ENCODE measurements around the gene SETD6.

The SETD6 gene

GRCh38 chr16:58499092-58499511 lies 16.2 kb upstream of the SETD6 start:
- CTCF ChIA-PET = interaction anchor here (1.2 to 1.3 kb wide), 2 partner anchors 12 to 257 kb away, joined by 3 to 6 read pairs; no protein-coding TSS in a partner anchor
- Mint-ChIP-seq H3K9me3 (no peaks in the 10 kb centered on the region), H3K27ac (no peak overlapping the region), H3K36me3 (no peaks in the 10 kb centered on the region), H3K4me3 (no peak overlapping the region), H3K4me1 (peaks cover 21% of the 10 kb centered on the region), H3K27me3 (peaks cover 63% of the 10 kb centered on the region)
- DNase-seq = no peak

- Mint-ChIP-seq H3K27ac (no peak within 1 kb of the TSS), H3K9me3 (no peaks in the 10 kb centered on the region), H3K36me3 (no peaks in the 10 kb centered on the region), H3K4me1 (peaks cover 21% of the 10 kb centered on the region), H3K4me3 (peak within 1 kb of the TSS; percentile 67), H3K27me3 (peaks cover 61% of the 10 kb centered on the region)
- CTCF ChIA-PET = interaction anchor here (1.0 to 1.7 kb wide), 4 partner anchors 13 to 256 kb away, joined by 3 to 6 read pairs (median 4); no protein-coding TSS in a partner anchor
- DNase-seq = peak; percentile 58
Measured at GRCh38 chr16:58499615-58500351, 15.5 kb upstream of the SETD6 start, which contains the start of gene NDRG4. Gene NDRG4 (plus strand): TSS chr16:58500143. CDS start chr16:58500249, 106 bp downstream.

- DNase-seq = no peak
- H3K4me1 Mint-ChIP-seq = peaks cover 13% of the 10 kb centered on the region
- H3K27me3 Mint-ChIP-seq = peaks cover 54% of the 10 kb centered on the region
- CTCF ChIA-PET = interaction anchor here (1.0 to 1.7 kb wide), 3 partner anchors 14 to 180 kb away, joined by 3 to 6 read pairs (median 6); no protein-coding TSS in a partner anchor
- H3K9me3 Mint-ChIP-seq = no peaks in the 10 kb centered on the region
- H3K4me3 Mint-ChIP-seq = peak overlapping the region; percentile 67
- H3K27ac Mint-ChIP-seq = no peak overlapping the region
- no peaks in the 10 kb centered on the region for H3K36me3 Mint-ChIP-seq
Measured at GRCh38 chr16:58500430-58501241, 14.7 kb upstream of the SETD6 start.

GRCh38 chr16:58501242-58502131 lies 13.8 kb upstream of the SETD6 start:
- H3K9me3 Mint-ChIP-seq = no peaks in the 10 kb centered on the region
- CTCF ChIA-PET = interaction anchor here (1.7 kb wide), 1 partner anchor 165 kb away, joined by 6 read pairs; no protein-coding TSS in a partner anchor
- H3K4me1 Mint-ChIP-seq = peaks cover 12% of the 10 kb centered on the region
- peaks cover 54% of the 10 kb centered on the region for H3K27me3 Mint-ChIP-seq
- peak; percentile 72 for DNase-seq
- no peak overlapping the region for H3K27ac Mint-ChIP-seq
- peak overlapping the region; percentile 67 for H3K4me3 Mint-ChIP-seq
- H3K36me3 Mint-ChIP-seq = no peaks in the 10 kb centered on the region

GRCh38 chr16:58502217-58502921 lies 12.9 kb upstream of the SETD6 start:
- CTCF ChIA-PET = no interaction called here
- H3K9me3 Mint-ChIP-seq = no peaks in the 10 kb centered on the region
- peaks cover 12% of the 10 kb centered on the region for H3K4me1 Mint-ChIP-seq
- H3K36me3 Mint-ChIP-seq = no peaks in the 10 kb centered on the region
- no peak overlapping the region for H3K4me3 Mint-ChIP-seq
- DNase-seq = no peak
- no peak overlapping the region for H3K27ac Mint-ChIP-seq
- peaks cover 56% of the 10 kb centered on the region for H3K27me3 Mint-ChIP-seq

GRCh38 chr16:58503166-58503862 lies 12.0 kb upstream of the SETD6 start:
- Mint-ChIP-seq H3K4me3 (no peak overlapping the region), H3K27ac (no peak overlapping the region), H3K36me3 (no peaks in the 10 kb centered on the region), H3K4me1 (peaks cover 12% of the 10 kb centered on the region), H3K27me3 (peaks cover 48% of the 10 kb centered on the region), H3K9me3 (no peaks in the 10 kb centered on the region)
- DNase-seq = no peak
- CTCF ChIA-PET = no interaction called here

GRCh38 chr16:58503863-58504688 lies 11.2 kb upstream of the SETD6 start:
- no peak overlapping the region for H3K4me3 Mint-ChIP-seq
- H3K36me3 Mint-ChIP-seq = no peaks in the 10 kb centered on the region
- no peaks in the 10 kb centered on the region for H3K9me3 Mint-ChIP-seq
- peaks cover 45% of the 10 kb centered on the region for H3K27me3 Mint-ChIP-seq
- no peak overlapping the region for H3K27ac Mint-ChIP-seq
- H3K4me1 Mint-ChIP-seq = peaks cover 12% of the 10 kb centered on the region
- DNase-seq = no peak
- CTCF ChIA-PET = no interaction called here

- Mint-ChIP-seq H3K9me3 (no peaks in the 10 kb centered on the region), H3K27me3 (peaks cover 22% of the 10 kb centered on the region), H3K27ac (no peak overlapping the region), H3K36me3 (no peaks in the 10 kb centered on the region), H3K4me3 (no peak overlapping the region), H3K4me1 (peaks cover 5% of the 10 kb centered on the region)
- no peak for DNase-seq
- CTCF ChIA-PET = interaction anchor here (1.1 to 1.7 kb wide), 2 partner anchors 170 to 250 kb away, joined by 3 to 5 read pairs; no protein-coding TSS in a partner anchor
Measured at GRCh38 chr16:58506241-58507194, 8.8 kb upstream of the SETD6 start.

- H3K36me3 Mint-ChIP-seq = no peaks in the 10 kb centered on the region
- DNase-seq = no peak
- no peaks in the 10 kb centered on the region for H3K4me1 Mint-ChIP-seq
- CTCF ChIA-PET = interaction anchor here (1.7 kb wide), 1 partner anchor 171 kb away, joined by 5 read pairs; no protein-coding TSS in a partner anchor
- H3K27ac Mint-ChIP-seq = no peak overlapping the region
- peaks cover 14% of the 10 kb centered on the region for H3K27me3 Mint-ChIP-seq
- H3K9me3 Mint-ChIP-seq = no peaks in the 10 kb centered on the region
- no peak overlapping the region for H3K4me3 Mint-ChIP-seq
Measured at GRCh38 chr16:58507195-58507962, 7.9 kb upstream of the SETD6 start.

- Mint-ChIP-seq H3K4me3 (no peak overlapping the region), H3K36me3 (no peaks in the 10 kb centered on the region), H3K27ac (no peak overlapping the region), H3K9me3 (no peaks in the 10 kb centered on the region), H3K4me1 (no peaks in the 10 kb centered on the region), H3K27me3 (peaks cover 7% of the 10 kb centered on the region)
- no peak for DNase-seq
- CTCF ChIA-PET = interaction anchor here (0.9 kb wide), 1 partner anchor 11 kb away, joined by 3 read pairs; no protein-coding TSS in a partner anchor
Measured at GRCh38 chr16:58507963-58508670, 7.2 kb upstream of the SETD6 start.
